ENCODE data around the gene TMEM131.

DNA sequence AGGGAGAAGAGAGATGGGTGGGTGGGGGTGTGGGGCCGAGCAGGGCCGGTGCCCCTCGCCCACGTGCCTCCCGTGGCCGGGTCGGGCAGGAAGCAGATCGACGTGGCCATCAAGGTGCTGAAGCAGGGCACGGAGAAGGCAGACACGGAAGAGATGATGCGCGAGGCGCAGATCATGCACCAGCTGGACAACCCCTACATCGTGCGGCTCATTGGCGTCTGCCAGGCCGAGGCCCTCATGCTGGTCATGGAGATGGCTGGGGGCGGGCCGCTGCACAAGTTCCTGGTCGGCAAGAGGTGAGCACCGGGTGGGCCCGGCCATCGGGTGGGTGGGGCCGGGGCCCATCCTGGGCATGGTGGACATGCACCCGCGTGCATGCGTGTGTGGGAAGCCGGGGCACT, 260.6 kb downstream of the TMEM131 start:
- TF ChIP-seq CTCF (IDR thresholded peaks at IDR 0.05): no peak
- no peak for TF ChIP-seq POLR2A (IDR thresholded peaks at IDR 0.05)
